Heart right ventricle (tissue), 16 donors: ENCODE results near the gene ZNF532. TPM values are rescaled to one million over a fixed set of nuclear protein-coding genes. Genes with fewer than 3 reads are reported as not detected.

Source experiments
- ATAC-seq, 8 donors: fragments of 200-7000 bp; cut with Tn5 transposase; one replicate each; pipeline ENCODE4 v1.9.1; 2020; ENCODE audit warnings: mild to moderate bottlenecking in 8 of 8, moderate library complexity in 8 of 8, moderate number of reproducible peaks in 1 of 8
- DNase-seq, 2 donors: peaks; one replicate each; pipeline ENCODE4 v3.0.0-alpha.2; 2020
- H3K27ac ChIP-seq, 10 donors: fragments of 200-600 bp; sonication (generic) in 2 of 10; one replicate each; pipeline versions ENCODE4 v1.5.0 to v1.8.0; 2020 to 2022; ENCODE audit warnings: mild to moderate bottlenecking in 3 of 10
- H3K27me3 ChIP-seq, 7 donors: fragments of 200-600 bp; one replicate each; pipeline ENCODE4 v1.8.0; 2021 to 2022; ENCODE audit warnings: mild to moderate bottlenecking in 2 of 7
- H3K36me3 ChIP-seq, 9 donors: fragments of 200-600 bp; sonication (generic) in 1 of 9; one replicate each; pipeline versions ENCODE4 v1.5.0 to v1.8.0; 2020 to 2022; ENCODE audit warnings: mild to moderate bottlenecking in 2 of 9
- H3K4me1 ChIP-seq, 9 donors: fragments of 200-600 bp; sonication (generic) in 1 of 9; one replicate each; pipeline versions ENCODE4 v1.5.0 to v1.8.0; 2020 to 2022; ENCODE audit warnings: mild to moderate bottlenecking in 4 of 9
- H3K4me3 ChIP-seq, 10 donors: fragments of 200-600 bp; sonication (generic) in 2 of 10; one replicate each; pipeline versions ENCODE4 v1.5.0 to v1.8.0; 2020 to 2022; ENCODE audit warnings: mild to moderate bottlenecking in 7 of 10, moderate library complexity in 2 of 10
- H3K9me3 ChIP-seq, 11 donors: fragments of 200-600 bp in 10 of 11; sonication (generic) in 2 of 11; one replicate each; pipeline versions ENCODE4 v1.5.0 to v1.8.0; 2013 to 2022; ENCODE audit warnings: mild to moderate bottlenecking in 2 of 11, control low read depth in 1 of 11, moderate library complexity in 1 of 11
- CTCF ChIP-seq, 9 donors: fragments of 200-600 bp; sonication (generic) in 2 of 9; IDR thresholded peaks; one replicate each; pipeline versions ENCODE4 v1.5.0 to v1.8.0; 2021 to 2022; ENCODE audit warnings: antibody characterized with exemption in 9 of 9, mild to moderate bottlenecking in 5 of 9, moderate library complexity in 1 of 9
- WGBS, 2 donors: extraction: QIAGEN DNeasy Blood & Tissue Kit; methylation state at CpG; one replicate each; pipeline ENCODE4 v1.1.7; 2013; ENCODE audit warnings: inconsistent platforms in 1 of 2; 5-methylcytosine and 5-hydroxymethylcytosine counted together
- intact Hi-C, 10 donors: fragments of 100-400 bp; cut with DNase I; formaldehyde crosslinking; loops; one replicate each; pipeline versions ENCODE4 v1.11.1 to v1.14.2; 2022
- polyA plus RNA-seq, 2 donors: library from polyadenylated mRNA; stranded (reverse); fragments of 200-250 nt; gene quantifications; one replicate each; pipeline ENCODE4 v1.2.3, GENCODE V29; 2013
- total RNA-seq, 10 donors: library from RNA; stranded (reverse); fragmentation: NEBNext Ultra II Directional in 3 of 10; extraction: Animal tissue kit (Norgen Biotek cat#: 25700) in 3 of 10; gene quantifications; one replicate each; pipeline versions ENCODE4 v1.2.1 to v1.2.4, GENCODE V29; 2021 to 2023
- donor health status: Arrhythmogenic right ventricular cardiomyopathy.
- donor health status: ischemic (EF 13 %, LVEDD 7.1; RV severe dilation, severe dysfunction).
- donor health status: healthy with polysubstance abuse.
- donor health status: DM: no; HTN: yes; CAD: no.
- donor health status: DM: no; HTN: no; CAD: no.
- donor health status: ischemic (EF 25% LVEDD 6.9; RV normal size, moderate dysfunction).
- donor health status: ischemic (EF 25% LVEDD 5.7; RV mildly dilated, moderate dysfunction).
- donor health status: healthy.
- donor health status: DM: yes; HTN: yes; CAD: no.
- donor health status: Ischemic cardiomyopathy.
- donor health status: ischemic (EF 35%, LVEDD 5.7; RV mildly dilated, moderate dysfunction).
- donor health status: nonischemic (EF 11% LVEDD 7.7; RV severe dilation, severe dysfunction).
- donor health status: DM: yes; HTN: yes; CAD: no.
- donor health status: PGD.
- donor health status: ischemic (EF 29% LVEDD 5.4; RV normal size, mild dysfunction).
- donor health status: nonischemic (EF 23%, LVEDD 6.1; RV moderate dilation, normal function).

ZNF532 gene
- total and polyA plus RNA-seq, 12 donors, result 13.8 to 71.4 (median 64.6) TPM

- Histone ChIP-seq H3K4me3 (no peak overlapping the region), H3K27me3 (no peaks in the 10 kb centered on the region), H3K27ac (peak overlapping the region in 4 of 10 donors; percentile 25 to 94 (median 64)), H3K9me3 (peaks cover 0 to under 1% (median 0%) of the 10 kb centered on the region in 11 donors), H3K4me1 (peaks cover 12 to 64% (median 47%) of the 10 kb centered on the region in 9 donors), H3K36me3 (no peaks in the 10 kb centered on the region)
- no peak for TF ChIP-seq CTCF (IDR thresholded peaks at IDR 0.05)
- 95 to 99% methylated on average over 3 of the region's 3 CpGs for WGBS, 2 donors
- intact Hi-C loops, result loop anchor here in 1 of 10 donors (5.0 kb wide), 1 partner anchor 56 kb away; no protein-coding TSS in a partner anchor
- no peak for ATAC-seq
- no peak for DNase-seq
Measured at GRCh38 chr18:59001166-59001565, 136.5 kb downstream of the ZNF532 start.

GRCh38 chr18:59001721-59002120 lies 137.0 kb downstream of the ZNF532 start:
- peaks cover 0 to 6% (median 5%) of the 10 kb centered on the region in 11 donors for H3K9me3 ChIP-seq
- peak overlapping the region in 3 of 10 donors; percentile 25 to 94 (median 37) for H3K27ac ChIP-seq
- H3K36me3 ChIP-seq, result no peaks in the 10 kb centered on the region
- no peak for ATAC-seq
- intact Hi-C loops, result loop anchor here in 1 of 10 donors (5.0 kb wide), 1 partner anchor 56 kb away; no protein-coding TSS in a partner anchor
- WGBS, 2 donors, result 68 to 73% methylated on average over 3 of the region's 3 CpGs
- no peak overlapping the region for H3K4me3 ChIP-seq
- peaks cover 12 to 64% (median 43%) of the 10 kb centered on the region in 9 donors for H3K4me1 ChIP-seq
- no peaks in the 10 kb centered on the region for H3K27me3 ChIP-seq
- no peak for TF ChIP-seq CTCF (IDR thresholded peaks at IDR 0.05)
- DNase-seq, result no peak

- intact Hi-C loops, result loop anchor here in 1 of 10 donors (5.0 kb wide), 1 partner anchor 54 kb away; no protein-coding TSS in a partner anchor
- Histone ChIP-seq H3K9me3 (peaks cover 0 to 7% (median 5%) of the 10 kb centered on the region in 11 donors), H3K27me3 (no peaks in the 10 kb centered on the region), H3K4me3 (no peak overlapping the region), H3K27ac (peak overlapping the region in 3 of 10 donors; percentile 38 to 88 (median 87)), H3K4me1 (peaks cover 9 to 52% (median 33%) of the 10 kb centered on the region in 9 donors), H3K36me3 (no peaks in the 10 kb centered on the region)
- no peak for DNase-seq
- TF ChIP-seq CTCF (IDR thresholded peaks at IDR 0.05), result no peak
- WGBS, 2 donors, result 72 to 74% methylated on average over 7 of the region's 7 CpGs
- ATAC-seq, result no peak
Measured at GRCh38 chr18:59002974-59003594, 138.4 kb downstream of the ZNF532 start.

- no peaks in the 10 kb centered on the region for H3K27me3 ChIP-seq
- H3K4me1 ChIP-seq, result peaks cover 7 to 45% (median 24%) of the 10 kb centered on the region in 9 donors
- ATAC-seq (peak; percentile 76 to 94 (median 90)), DNase-seq (peak; percentile 48 to 80)
- peak overlapping the region in 9 of 10 donors; percentile 36 to 88 (median 82) for H3K27ac ChIP-seq
- WGBS, 2 donors, result 44 to 55% methylated on average over 3 of the region's 3 CpGs
- no peaks in the 10 kb centered on the region for H3K36me3 ChIP-seq
- H3K9me3 ChIP-seq, result peaks cover 0 to 7% (median 5%) of the 10 kb centered on the region in 11 donors
- H3K4me3 ChIP-seq, result no peak overlapping the region
- TF ChIP-seq CTCF (IDR thresholded peaks at IDR 0.05), result no peak
- intact Hi-C loops, result no loop called here
Measured at GRCh38 chr18:59005262-59005661, 140.6 kb downstream of the ZNF532 start.
